ENCODE data around the gene STRN3.

DNA sequence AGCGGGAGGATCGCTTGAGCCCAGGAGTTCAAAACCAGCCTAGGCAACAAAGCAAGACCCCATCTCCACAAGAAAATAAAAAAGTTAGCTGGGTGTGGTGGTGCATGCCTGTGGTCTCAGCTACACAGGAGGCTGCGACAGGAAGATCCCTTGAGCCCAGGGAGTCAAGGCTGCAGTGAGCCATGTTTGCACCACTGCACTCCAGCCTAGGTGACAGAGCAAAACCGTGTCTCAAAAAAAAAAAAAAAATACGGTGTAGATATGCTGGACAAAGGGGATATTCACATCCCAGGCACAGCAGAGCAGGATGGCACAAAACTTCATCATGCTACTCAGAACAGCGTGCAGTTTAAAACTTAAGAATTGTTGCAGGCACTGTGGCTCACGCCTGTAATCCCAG, 24.8 kb upstream of the STRN3 start:
- TF ChIP-seq, protein P1, sequence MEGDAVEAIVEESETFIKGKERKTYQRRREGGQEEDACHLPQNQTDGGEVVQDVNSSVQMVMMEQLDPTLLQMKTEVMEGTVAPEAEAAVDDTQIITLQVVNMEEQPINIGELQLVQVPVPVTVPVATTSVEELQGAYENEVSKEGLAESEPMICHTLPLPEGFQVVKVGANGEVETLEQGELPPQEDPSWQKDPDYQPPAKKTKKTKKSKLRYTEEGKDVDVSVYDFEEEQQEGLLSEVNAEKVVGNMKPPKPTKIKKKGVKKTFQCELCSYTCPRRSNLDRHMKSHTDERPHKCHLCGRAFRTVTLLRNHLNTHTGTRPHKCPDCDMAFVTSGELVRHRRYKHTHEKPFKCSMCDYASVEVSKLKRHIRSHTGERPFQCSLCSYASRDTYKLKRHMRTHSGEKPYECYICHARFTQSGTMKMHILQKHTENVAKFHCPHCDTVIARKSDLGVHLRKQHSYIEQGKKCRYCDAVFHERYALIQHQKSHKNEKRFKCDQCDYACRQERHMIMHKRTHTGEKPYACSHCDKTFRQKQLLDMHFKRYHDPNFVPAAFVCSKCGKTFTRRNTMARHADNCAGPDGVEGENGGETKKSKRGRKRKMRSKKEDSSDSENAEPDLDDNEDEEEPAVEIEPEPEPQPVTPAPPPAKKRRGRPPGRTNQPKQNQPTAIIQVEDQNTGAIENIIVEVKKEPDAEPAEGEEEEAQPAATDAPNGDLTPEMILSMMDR (conservative IDR thresholded peaks at IDR 0.05; ENCODE audit: low read depth, low read length): no peak
- no peak for TF ChIP-seq EZH2 (IDR thresholded peaks at IDR 0.05; ENCODE audit: borderline replicate concordance, low read depth, low read length, poor library complexity, severe bottlenecking)
